Glomerular visceral epithelial cell (primary cell): ENCODE results near the gene LTBP1.
"Not testable (repeated sequence)": the region's sequence is repeated elsewhere in the genome, so short reads cannot be mapped to it uniquely, and the experiment has no call there.

Experiments
- DNase-seq: peaks from one replicate; pipeline ENCODE4 v3.0.0-alpha.2; 2016; ENCODE audit errors: extremely low spot score

Gene LTBP1

DNA sequence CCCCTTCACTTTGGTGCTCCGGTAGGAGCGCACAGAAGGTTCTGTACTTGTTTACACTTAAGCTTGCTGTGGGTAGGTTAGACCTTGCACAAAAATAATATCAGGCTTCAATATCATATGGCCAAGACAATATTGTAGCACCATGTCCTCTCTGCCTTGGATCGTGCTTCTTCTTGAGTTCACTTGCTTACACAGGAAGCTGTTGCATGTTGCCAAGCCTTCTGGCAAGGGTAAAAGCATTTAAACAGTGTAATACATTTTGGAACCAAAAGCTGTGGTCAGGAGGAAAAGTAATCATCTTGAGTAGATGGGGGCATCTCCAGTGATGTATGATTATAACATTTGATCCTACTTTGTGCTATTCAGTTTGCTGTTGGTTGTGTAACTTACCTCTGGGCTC lies 197.5 kb downstream of the LTBP1 start:
- DNase-seq, result no peak

DNA sequence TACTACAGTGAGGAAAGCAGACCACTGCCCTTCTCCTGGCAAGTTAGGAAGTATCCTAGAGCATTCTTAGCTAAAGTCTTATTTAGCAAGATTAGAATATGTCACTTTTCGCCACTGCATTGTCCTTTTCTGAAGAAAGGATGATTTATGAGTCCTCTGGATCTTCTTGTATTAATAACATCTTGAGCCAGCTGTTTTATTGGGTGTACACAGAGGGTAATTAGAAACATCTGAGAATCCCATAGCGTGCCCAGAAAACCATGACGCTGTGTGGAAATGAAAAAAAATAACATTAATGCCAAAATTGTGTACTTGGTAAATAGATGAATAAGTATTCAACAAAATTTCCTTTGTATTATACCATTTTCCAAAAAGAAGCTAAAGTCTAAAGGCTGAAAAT lies 198.7 kb downstream of the LTBP1 start:
- no peak for DNase-seq

DNA sequence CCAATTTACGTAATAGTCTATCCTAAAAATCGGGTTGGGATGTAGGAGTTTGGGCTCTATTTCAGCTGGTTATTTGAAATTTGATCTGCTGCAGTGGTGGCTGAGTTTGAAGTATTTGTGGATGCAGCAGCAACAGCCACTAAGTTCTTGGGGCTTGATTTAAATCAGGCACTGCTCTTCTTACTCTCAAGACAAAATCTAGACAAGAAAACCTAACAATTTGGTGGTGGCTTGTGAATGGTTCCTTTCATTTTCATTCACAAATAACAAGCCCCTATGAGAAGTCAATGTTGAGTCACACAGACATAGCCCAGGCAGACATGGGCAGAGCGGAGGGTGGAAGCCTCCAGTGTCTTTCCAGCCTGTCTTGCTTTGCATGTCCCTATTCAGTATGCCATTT lies 199.3 kb downstream of the LTBP1 start:
- DNase-seq, result no peak

DNA sequence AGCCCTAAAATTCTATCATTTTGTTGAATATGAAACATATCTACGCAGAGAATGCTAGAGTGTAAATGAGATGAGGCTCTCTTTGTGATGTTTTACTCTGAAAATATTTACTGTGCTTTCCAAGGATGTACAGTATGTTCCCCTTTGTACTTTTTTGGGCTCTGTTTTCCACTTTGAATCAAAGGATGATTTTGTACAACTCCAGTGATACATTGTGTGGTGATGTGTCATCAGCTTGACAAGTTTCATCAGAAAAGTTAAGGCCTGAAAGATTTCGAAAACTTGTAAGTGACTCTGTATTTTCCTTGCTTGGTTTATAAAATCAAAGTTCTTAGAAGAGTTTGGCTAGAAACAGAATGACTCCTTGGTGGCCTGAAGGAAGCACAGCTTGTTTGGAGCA lies 206.3 kb downstream of the LTBP1 start:
- no peak for DNase-seq

DNA sequence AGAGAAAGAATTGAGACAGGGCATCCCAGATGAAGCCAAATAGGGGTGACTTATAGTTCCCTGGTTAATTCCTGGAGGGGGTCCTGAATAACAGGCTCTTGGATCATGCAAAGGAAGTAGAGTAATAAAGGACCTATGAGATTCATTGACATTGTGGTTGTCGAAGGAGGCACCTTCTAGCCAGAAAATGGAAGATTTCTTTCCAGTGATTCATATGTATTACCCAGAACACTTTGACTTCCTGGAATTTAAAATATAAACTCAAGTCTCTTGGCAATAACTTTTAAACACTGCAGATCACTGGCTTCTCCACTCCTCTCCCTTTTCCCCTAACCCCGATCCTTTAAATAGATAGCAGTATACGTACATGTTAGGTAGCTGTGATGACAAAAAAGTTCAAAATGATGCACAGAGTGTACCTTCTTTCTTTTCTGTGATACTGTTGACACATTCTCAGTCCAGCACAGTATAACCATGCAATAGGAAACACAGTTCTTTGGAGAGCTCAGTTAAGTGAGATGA lies 211.8 kb downstream of the LTBP1 start:
- DNase-seq, result peak; percentile 45

DNA sequence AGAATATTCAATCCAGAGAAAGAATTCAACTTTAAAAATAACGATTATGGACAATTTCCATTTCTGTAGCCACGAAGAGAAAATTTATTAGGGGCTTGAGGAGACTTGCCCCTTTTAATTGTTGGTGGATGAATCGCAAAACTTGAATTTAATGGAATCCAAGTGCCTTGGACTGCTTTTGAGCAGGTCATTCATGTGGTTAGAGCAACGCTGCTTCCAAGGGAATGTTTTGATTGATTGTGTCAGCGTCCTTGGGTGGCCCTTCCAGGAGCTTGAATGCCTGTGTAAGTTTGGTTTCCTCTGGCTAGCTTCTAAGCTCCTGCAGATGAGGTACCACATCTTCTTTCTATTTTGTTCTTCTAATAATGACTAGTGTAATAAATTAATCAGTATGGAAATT lies 213.4 kb downstream of the LTBP1 start:
- DNase-seq, result peak; percentile 11

DNA sequence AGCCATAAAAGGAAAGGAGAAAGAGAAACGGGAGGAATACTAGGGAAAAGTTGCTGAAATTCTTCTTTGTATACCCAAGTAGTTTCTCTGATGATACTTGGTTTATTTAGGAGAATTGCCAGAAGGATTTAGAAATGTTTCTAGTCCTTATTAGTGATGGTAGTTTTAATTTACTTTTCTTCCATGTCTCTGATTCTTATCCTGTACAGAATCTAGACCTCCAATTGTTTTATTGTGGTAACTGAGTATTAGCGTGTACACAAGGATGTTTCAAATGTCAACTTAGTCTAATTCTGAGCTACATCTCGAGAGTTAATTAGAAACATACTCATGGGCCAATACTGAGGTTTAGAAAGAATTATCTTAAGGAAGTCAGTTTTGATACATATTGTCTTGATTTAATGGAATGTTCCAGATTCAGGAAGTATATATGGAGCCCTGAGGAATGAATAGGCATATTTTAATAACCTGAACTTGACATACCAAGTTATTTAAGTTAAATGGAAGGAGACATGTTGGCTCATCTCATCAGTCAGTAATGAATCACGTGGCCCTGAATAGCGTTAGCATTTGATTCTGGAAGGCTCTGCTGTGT lies 219.6 kb downstream of the LTBP1 start:
- DNase-seq, result no peak

DNA sequence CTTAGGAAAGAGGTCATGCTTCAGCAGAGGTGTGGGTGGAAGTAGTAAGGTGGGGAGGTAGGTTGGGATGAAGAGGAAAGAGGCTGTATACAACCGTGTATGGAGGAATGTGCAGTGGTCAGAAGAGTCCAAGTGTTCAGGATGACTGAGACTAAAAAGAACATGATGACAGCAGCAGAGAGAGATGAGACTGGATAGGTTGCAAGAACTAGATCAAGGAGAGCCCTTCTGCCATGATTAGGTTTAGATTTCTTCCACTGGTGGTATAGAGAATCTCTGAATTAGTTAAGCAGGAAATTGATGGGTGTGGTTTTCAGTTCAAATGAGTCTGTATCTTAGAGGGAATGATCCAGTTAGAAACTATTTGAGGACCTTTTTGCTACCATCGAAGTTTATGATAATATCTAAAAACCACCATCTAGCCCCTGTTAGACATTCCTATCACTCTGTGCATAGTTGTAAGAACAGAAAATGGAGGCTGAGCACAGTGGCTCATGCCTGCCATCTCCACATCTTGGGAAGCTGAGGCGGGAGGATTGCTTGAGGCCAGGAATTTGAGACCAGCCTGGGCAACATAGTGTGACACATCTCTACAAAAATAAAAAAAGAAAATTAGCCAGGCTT lies 221.0 kb downstream of the LTBP1 start:
- no peak for DNase-seq

DNA sequence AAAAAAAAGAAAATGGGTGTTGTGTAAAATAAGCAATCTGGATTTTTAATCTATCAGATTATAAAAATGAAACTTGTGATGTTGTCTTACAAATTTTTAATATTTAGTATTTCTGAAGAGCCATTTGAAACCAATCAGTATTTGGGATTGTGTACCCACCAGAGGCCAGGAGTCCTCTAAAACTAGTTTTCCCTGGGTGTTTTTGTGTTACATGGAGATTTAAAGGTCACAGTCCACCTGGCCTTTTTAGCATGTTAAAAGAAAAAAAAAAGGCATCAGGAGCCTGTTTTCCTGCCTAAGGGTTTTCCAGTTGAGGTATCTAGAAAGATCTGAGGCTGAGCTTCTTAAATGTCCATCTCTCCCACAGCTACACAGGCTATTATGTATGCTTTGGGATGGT lies 221.7 kb downstream of the LTBP1 start:
- DNase-seq, result no peak

DNA sequence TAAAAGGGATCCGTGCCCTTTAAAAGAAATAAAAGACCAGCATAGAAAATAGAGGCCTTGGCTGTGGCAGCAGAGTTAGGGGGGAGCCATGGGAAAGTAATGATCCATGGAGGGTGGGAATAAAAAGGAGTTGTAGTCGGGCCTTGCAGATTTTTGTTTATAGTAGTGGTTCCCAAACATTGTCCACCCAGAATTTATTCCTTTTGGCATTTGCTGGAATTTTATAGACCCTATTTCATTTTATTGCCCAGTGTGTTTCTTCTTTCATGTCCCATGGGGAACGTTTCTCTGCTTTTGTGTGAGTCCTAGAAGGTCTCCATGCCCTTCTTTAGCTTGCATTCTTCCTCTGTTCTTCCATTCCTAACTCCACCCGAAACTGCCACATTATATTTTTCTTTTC lies 222.2 kb downstream of the LTBP1 start:
- DNase-seq, result no peak

DNA sequence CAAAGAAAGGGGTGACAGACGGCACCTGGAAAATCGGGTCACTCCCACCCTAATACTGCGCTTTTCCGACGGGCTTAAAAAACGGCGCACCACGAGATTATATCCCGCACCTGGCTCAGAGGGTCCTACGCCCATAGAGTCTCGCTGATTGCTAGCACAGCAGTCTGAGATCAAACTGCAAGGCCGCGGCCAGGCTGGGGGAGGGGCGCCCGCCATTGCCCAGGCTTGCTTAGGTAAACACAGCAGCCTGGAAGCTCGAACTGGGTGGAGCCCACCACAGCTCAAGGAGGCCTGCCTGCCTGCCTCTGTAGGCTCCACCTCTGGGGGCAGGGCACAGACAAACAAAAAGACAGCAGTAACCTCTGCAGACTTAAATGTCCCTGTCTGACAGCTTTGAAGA lies 223.5 kb downstream of the LTBP1 start:
- not testable (repeated sequence) for DNase-seq

DNA sequence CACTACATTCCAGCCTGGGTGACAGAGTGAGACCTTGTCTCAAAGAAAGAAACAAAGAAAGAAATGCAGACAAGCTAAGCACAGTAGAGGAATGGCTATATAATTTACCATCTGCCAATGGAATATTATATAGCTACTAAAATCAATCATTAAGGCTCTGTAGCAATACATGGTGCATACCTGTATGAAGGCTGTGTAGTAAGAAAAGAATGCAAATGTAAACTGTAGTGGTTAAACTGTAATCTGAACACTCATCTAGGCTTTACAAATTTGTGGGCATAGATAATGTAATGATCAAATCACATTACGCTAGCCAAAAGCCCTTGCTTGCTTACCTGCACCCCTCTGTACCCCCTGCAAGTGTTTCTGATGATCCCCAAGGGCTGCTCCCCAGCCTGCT lies 230.9 kb downstream of the LTBP1 start:
- DNase-seq, result no peak

DNA sequence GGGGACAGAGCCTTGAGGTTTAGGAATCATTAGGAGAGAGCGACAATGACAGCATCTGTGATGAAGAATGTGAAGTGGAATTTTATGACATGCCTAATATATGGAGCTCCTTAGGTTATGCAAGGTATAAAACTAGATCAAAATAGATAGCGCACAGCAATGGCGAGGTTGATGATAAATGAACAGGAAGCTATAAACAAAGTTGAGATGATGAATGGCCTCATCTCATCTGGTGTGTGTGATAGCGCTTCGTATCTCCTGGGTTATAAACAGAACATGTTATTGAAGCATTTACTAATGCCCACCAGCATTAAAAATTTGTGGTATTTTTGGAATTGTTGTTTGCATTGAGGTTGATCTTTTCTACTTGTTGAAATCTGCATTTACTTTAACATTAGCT lies 231.5 kb downstream of the LTBP1 start:
- no peak for DNase-seq

DNA sequence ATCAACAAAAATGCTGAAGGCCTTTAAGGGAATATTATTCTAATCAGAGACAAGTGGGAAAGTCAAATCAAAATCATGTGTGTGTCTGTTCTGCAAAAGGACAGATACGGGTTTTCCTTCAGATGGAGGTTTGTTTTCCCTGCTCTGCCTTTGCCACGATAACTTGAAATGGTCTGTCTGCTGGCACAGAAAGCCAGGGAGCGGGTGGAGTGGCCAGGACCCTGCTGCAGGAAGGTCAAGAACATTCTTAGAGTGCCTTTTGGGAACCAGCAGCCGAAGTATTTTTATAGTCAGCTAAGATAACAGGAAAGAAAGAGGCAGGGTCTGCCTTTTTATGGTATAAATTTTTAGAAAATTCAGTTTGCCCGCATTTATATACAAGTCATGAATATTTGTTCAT lies 234.2 kb downstream of the LTBP1 start:
- no peak for DNase-seq

DNA sequence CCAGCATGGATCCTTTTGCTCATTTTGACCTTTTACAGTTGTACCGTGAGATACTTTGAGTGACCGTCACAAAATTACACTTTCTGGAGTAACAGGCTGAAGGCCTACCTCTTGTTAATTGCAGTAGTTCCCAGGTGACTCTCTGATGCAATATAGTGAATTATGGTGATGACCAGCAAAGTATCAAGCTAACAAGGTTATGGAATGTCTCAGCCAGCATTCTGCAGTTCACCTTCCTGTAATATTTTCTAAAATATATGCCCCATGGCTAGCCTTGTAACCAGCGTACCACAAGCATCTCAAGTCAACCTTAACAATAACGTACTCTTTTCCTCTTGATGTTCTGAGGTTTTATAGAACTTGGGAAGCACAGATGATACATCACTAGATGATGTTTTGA lies 234.7 kb downstream of the LTBP1 start:
- DNase-seq, result no peak

DNA sequence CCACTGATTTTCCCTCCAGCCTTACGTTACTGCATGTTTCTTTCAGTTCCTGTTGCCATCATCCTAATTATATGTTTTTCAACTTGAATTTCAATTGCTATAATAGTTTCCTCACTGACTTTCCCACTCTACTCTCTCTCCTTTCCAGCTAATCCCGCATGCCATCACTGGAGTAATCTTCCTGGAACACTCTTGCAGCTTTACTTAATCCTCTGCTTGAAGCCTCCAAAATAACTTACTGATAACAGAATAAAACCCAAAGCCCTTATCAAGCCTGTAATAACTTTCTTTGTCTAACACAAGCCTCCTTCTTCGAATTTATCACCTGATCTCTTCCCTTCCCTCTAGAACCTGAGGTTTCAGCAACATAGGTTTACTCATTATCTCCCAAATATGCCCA lies 237.3 kb downstream of the LTBP1 start:
- DNase-seq, result no peak

DNA sequence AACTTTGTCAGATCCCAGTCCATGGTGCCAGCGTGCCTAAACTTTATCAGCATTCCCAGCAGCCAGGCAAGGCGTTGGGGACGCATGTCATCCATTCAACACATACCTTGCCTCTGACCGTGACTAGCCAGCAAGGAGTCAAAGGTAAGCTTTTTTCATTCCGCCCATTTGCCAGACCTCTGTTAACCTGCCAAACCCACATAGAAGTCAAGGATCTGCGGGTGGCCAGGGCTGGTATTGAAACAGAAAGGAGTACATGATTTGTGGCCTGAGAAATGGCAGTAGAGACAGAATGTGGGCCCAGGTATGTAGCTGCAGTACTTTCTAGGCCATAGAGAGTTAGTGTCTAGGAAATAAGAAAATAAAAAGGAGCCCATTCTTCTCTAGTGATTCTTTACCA lies 240.2 kb downstream of the LTBP1 start:
- no peak for DNase-seq

DNA sequence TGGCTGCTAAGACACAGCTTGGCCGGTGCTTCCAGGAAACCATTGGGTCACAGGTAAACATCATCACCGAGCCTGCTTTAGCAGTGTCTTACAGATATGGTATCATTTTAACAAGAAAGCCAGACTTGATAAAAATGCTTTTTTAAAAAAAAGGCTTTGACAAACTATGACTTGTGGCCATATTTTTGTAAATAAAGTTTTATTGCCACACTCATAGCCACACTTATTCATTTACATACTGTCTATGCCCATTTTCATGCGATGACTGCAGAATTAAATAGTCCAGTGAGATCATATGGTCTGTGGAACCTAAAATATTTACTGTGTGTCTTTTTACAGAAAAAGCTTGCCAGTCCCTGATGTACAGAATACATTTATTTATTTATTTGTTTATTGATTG lies 242.0 kb downstream of the LTBP1 start:
- DNase-seq, result no peak

DNA sequence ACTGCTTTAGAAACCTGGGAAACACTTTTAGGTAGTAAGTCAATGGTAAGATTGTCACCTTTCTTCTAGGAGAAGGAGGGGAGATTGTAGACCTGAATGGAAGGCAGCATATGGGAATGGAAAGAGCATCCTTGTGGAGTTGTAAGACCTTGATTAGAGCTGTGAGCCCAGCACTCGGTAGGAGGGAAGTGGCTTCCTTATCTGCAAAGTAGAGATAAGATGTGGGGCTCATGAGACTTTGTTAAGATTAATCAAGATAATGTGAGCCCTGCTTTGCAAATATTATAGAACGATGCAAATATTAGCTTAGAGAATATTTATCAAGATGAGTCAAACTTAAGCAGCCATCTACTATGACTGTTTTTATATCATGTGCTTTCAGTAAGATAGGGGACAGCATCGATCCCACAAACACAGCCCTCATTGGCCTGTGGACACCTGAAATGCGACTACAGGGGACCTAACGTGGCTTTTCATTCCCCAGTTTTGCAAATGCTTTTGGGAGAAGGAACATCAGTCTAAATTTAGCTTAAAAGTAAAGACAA lies 243.7 kb downstream of the LTBP1 start:
- DNase-seq, result no peak

DNA sequence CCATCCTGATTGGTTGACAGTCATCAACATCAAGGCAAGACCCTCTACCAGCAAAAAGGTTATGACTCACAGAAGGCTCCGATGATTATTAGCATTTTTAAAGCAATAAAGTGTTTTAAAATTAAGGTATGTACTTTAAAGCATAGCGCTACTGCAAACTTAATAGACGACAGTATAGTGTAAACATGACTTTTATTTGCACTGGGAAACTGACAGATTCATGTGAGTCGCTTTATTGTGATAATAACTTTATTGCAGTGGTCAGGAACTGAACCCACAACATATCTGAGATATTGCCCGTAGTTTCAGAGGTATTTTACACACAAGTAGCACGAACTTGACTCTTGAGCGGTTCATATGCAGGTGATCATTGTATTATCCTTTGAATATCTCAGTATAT lies 249.1 kb downstream of the LTBP1 start:
- no peak for DNase-seq

DNA sequence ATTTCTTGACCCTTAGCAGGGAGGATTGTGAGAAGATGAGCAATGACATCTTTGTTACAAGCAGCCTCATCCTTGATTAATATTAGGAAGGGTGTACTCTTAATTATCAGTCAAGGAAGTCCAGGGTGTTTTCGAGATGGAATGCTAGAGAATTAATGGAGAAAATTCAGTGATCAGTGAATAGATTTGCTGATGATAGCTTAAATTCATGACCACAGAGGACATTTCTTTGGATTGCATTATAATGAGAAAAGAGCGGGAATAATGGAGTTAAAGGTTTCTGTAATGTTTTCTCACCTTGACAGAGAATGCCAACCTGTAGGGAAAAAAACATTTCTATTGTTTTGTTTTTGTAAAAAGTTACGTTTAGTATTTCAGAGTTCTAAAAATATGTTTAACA lies 249.9 kb downstream of the LTBP1 start:
- DNase-seq, result no peak

DNA sequence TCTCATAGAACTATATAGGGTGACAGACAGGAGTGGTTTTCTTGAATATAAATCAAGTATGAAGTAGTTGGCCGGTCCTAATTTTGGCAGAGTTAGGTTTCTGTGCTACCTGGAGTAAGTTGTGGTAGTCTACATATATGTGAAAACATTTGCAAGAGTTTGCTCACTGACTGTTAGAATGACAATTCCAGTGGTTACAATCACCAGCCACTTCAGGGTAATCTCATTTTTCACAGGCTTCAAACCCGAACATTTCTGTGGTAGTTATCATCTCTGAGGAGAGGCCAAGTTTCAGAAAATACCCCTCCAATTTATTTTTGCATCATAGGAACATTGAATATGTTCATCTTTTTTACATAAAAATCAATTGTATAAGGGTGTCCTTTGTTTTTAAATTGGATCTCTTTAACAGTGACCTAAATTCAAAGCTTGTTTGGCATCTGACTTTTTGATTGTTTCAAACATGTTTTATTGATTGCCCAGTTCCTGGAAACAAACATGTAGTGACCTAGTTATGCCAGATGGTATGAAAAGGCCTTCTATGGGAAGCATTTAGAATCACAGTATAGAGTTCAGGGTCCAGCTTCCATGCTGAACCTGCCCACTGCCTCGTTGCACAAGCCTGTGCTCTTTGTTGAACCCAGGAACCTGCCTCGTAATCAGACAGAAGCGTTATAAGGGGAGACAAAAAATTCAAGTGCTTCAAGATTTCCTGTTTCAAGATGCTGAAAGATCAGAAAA lies 250.6 kb downstream of the LTBP1 start:
- no peak for DNase-seq
